Upper lobe of right lung (tissue), 1 donor: ENCODE measurements around the gene NME7. TPM values are rescaled to one million over a fixed set of nuclear protein-coding genes. Genes with fewer than 3 reads are reported as not detected.
A peak's percentile ranks its signal among the peaks of the same experiment; 100 is the strongest.
"Not testable (repeated sequence)": the region's sequence is repeated elsewhere in the genome, so short reads cannot be mapped to it uniquely, and the experiment has no call there.

Source experiments
- ATAC-seq: fragments of 200-7000 bp; cut with Tn5 transposase; one replicate; pipeline ENCODE4 v1.9.1; 2020; ENCODE audit warnings: mild to moderate bottlenecking, moderate library complexity
- DNase-seq: peaks from one replicate; pipeline ENCODE4 v3.0.0-alpha.2; 2020
- H3K27ac ChIP-seq: fragments of 200-600 bp; one replicate; pipeline ENCODE4 v1.8.0; 2022
- H3K27me3 ChIP-seq: fragments of 200-600 bp; one replicate; pipeline ENCODE4 v1.8.0; 2022; ENCODE audit warnings: mild to moderate bottlenecking
- H3K36me3 ChIP-seq: fragments of 200-600 bp; one replicate; pipeline ENCODE4 v1.8.0; 2022
- H3K4me1 ChIP-seq: fragments of 200-600 bp; one replicate; pipeline ENCODE4 v1.8.0; 2022
- H3K4me3 ChIP-seq: fragments of 200-600 bp; one replicate; pipeline ENCODE4 v1.8.0; 2022; ENCODE audit warnings: mild to moderate bottlenecking
- H3K9me3 ChIP-seq: fragments of 200-600 bp; one replicate; pipeline ENCODE4 v1.8.0; 2022
- CTCF ChIP-seq: fragments of 200-600 bp; IDR thresholded peaks from one replicate; pipeline ENCODE4 v1.8.0; 2022; ENCODE audit warnings: antibody characterized with exemption
- intact Hi-C: fragments of 100-400 bp; cut with DNase I; formaldehyde crosslinking; loops from one replicate; pipeline ENCODE4 v1.11.0; 2022
- total RNA-seq: library from RNA; stranded (reverse); fragmentation: NEBNext Ultra II Directional; extraction: Animal tissue kit (Norgen Biotek cat#: 25700); gene quantifications from one replicate; pipeline ENCODE4 v1.2.1, GENCODE V29; 2021
- donor health status: DM: no; HTN: yes; CAD: no; lungs with severe emphysema.

Gene NME7
- total RNA-seq, 1 donor from 2014 or later = 12.1 TPM

- no peak overlapping the region for H3K27ac ChIP-seq
- DNase-seq (no peak), ATAC-seq (no peak)
- H3K27me3 ChIP-seq = no peaks in the 10 kb centered on the region
- TF ChIP-seq CTCF = no peak
- H3K4me3 ChIP-seq = no peak overlapping the region
- H3K36me3 ChIP-seq = no peaks in the 10 kb centered on the region
- H3K9me3 ChIP-seq = no peaks in the 10 kb centered on the region
- intact Hi-C loops = no loop called here
- no peaks in the 10 kb centered on the region for H3K4me1 ChIP-seq
Observed at GRCh38 chr1:169196581-169196980, 171.0 kb downstream of the NME7 start.

- DNase-seq (no peak), ATAC-seq (no peak)
- H3K27me3 ChIP-seq = no peaks in the 10 kb centered on the region
- no peak overlapping the region for H3K27ac ChIP-seq
- H3K9me3 ChIP-seq = no peaks in the 10 kb centered on the region
- H3K36me3 ChIP-seq = no peaks in the 10 kb centered on the region
- no peaks in the 10 kb centered on the region for H3K4me1 ChIP-seq
- intact Hi-C loops = no loop called here
- no peak for TF ChIP-seq CTCF
- no peak overlapping the region for H3K4me3 ChIP-seq
Observed at GRCh38 chr1:169196161-169196560, 171.4 kb downstream of the NME7 start.

GRCh38 chr1:169193191-169193850 lies 174.3 kb downstream of the NME7 start:
- Histone ChIP-seq H3K36me3 (no peaks in the 10 kb centered on the region), H3K4me3 (no peak overlapping the region), H3K4me1 (no peaks in the 10 kb centered on the region), H3K27me3 (no peaks in the 10 kb centered on the region), H3K27ac (no peak overlapping the region), H3K9me3 (no peaks in the 10 kb centered on the region)
- DNase-seq (no peak), ATAC-seq (peak; percentile 33)
- TF ChIP-seq CTCF = no peak
- intact Hi-C loops = no loop called here

- H3K36me3 ChIP-seq = no peaks in the 10 kb centered on the region
- no peak overlapping the region for H3K4me3 ChIP-seq
- ATAC-seq (no peak), DNase-seq (no peak)
- no peaks in the 10 kb centered on the region for H3K9me3 ChIP-seq
- H3K27ac ChIP-seq = no peak overlapping the region
- intact Hi-C loops = no loop called here
- no peaks in the 10 kb centered on the region for H3K27me3 ChIP-seq
- TF ChIP-seq CTCF = no peak
- H3K4me1 ChIP-seq = no peaks in the 10 kb centered on the region
Observed at GRCh38 chr1:169186106-169186505, 181.5 kb downstream of the NME7 start.

- no peaks in the 10 kb centered on the region for H3K9me3 ChIP-seq
- DNase-seq (no peak), ATAC-seq (no peak)
- no peaks in the 10 kb centered on the region for H3K36me3 ChIP-seq
- TF ChIP-seq CTCF = no peak
- no peaks in the 10 kb centered on the region for H3K4me1 ChIP-seq
- no peak overlapping the region for H3K27ac ChIP-seq
- no peaks in the 10 kb centered on the region for H3K27me3 ChIP-seq
- no peak overlapping the region for H3K4me3 ChIP-seq
- intact Hi-C loops = no loop called here
Observed at GRCh38 chr1:169184812-169185211, 182.8 kb downstream of the NME7 start.

- TF ChIP-seq CTCF = no peak
- intact Hi-C loops = no loop called here
- no peaks in the 10 kb centered on the region for H3K4me1 ChIP-seq
- H3K4me3 ChIP-seq = no peak overlapping the region
- DNase-seq (no peak), ATAC-seq (no peak)
- H3K27me3 ChIP-seq = no peaks in the 10 kb centered on the region
- H3K36me3 ChIP-seq = no peaks in the 10 kb centered on the region
- no peaks in the 10 kb centered on the region for H3K9me3 ChIP-seq
- H3K27ac ChIP-seq = no peak overlapping the region
Observed at GRCh38 chr1:169180174-169180573, 187.4 kb downstream of the NME7 start.

- H3K36me3 ChIP-seq, DNase-seq, H3K4me1 ChIP-seq, intact Hi-C loops, ATAC-seq, H3K27me3 ChIP-seq, H3K9me3 ChIP-seq, H3K27ac ChIP-seq, H3K4me3 ChIP-seq: not testable (repeated sequence)
Observed at GRCh38 chr1:169179431-169179830, 188.2 kb downstream of the NME7 start.
